ENCODE results near the gene ANKMY2. TPM values are rescaled to one million over a fixed set of nuclear protein-coding genes. Genes with fewer than 3 reads are reported as not detected.

Gene ANKMY2
- total RNA-seq, 2 donors from 2014 or later = 10.0 to 10.2 TPM

DNA sequence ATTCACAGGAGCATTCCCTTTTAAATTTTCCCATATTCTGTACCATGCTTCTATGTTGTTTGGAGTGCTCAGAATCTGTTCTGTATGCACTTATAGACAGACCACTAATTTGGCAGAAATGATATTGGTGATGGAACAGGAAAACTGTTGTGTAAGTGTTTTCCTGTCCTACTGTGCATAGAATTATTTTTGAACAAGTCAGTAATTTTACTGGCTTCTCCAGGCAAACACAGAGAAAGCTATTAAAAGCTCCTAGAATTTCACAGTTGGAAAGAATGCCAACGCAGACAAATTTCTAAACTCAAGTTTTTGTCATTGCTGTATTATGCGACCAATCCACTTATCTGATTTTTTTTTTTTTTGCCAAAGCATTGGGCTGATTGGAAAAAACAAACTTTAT lies 55.7 kb downstream of the ANKMY2 start:
- Mint-ChIP-seq H3K27ac (no peak overlapping the region), H3K4me1 (no peaks in the 10 kb centered on the region), H3K4me3 (no peak overlapping the region), H3K27me3 (no peaks in the 10 kb centered on the region), H3K36me3 (ENCODE audit: low read depth) (no peaks in the 10 kb centered on the region), H3K9me3 (no peaks in the 10 kb centered on the region)
- no peak for ATAC-seq (replicated peaks)

GRCh38 chr7:16587790-16588189 lies 57.8 kb downstream of the ANKMY2 start:
- H3K36me3 Mint-ChIP-seq (ENCODE audit: low read depth) = no peaks in the 10 kb centered on the region
- H3K27ac Mint-ChIP-seq = no peak overlapping the region
- no peaks in the 10 kb centered on the region for H3K4me1 Mint-ChIP-seq

GRCh38 chr7:16587129-16587528 lies 58.4 kb downstream of the ANKMY2 start:
- Mint-ChIP-seq H3K27me3 (peaks cover 5% of the 10 kb centered on the region), H3K27ac (no peak overlapping the region), H3K4me1 (no peaks in the 10 kb centered on the region), H3K4me3 (no peak overlapping the region), H3K9me3 (no peaks in the 10 kb centered on the region), H3K36me3 (ENCODE audit: low read depth) (no peaks in the 10 kb centered on the region)
- no peak for ATAC-seq (replicated peaks)

More at GRCh38 chr7:16587790-16588189, 57.8 kb downstream of the ANKMY2 start:
- no peaks in the 10 kb centered on the region for H3K9me3 Mint-ChIP-seq
- ATAC-seq (replicated peaks) = no peak
- H3K27me3 Mint-ChIP-seq = peaks cover 5% of the 10 kb centered on the region
- no peak overlapping the region for H3K4me3 Mint-ChIP-seq

DNA sequence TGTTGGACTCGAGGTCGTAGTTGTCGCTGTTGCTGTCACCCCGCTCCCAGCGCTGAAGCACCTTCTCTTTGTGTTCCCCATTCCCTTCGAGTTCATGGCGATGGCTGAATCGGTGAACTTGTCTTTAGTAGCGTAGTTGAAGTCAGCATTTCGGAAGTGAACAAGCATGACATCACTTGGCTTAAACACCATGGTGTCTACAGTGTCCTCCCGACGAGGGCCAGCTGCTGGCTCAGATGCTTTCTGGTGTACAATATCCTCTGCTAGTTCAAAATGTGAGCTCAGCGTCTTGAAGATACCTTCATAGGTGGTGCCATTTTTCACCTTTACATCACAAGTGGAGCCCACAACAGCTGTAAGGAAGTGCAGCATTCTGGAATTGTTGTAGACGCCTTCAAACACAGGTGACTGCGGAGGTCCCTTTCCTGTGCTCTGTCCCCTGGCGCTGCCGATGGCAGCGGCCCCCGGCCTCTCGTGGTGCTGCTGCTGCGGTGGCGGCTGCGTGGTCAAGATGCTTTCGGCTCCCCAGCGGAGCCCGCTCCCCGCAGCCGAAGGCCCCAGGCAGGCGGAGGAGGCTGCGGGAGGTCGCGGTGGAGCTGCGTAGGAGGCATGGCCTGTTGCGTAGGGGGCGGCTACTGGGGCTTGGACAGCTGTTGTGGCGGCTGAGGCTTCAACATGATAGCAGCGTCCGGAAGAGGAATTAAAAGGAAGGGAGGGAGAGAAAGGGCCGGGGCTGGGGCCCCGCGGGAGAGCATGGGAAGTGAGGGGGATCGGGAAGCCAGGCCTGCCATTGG lies 59.3 kb downstream of the ANKMY2 start:
- H3K27ac Mint-ChIP-seq = no peak overlapping the region
- no peak overlapping the region for H3K4me3 Mint-ChIP-seq
- ATAC-seq (replicated peaks) = no peak
- H3K4me1 Mint-ChIP-seq = no peaks in the 10 kb centered on the region
- no peaks in the 10 kb centered on the region for H3K9me3 Mint-ChIP-seq
- peaks cover 5% of the 10 kb centered on the region for H3K27me3 Mint-ChIP-seq
- no peaks in the 10 kb centered on the region for H3K36me3 Mint-ChIP-seq (ENCODE audit: low read depth)

GRCh38 chr7:16585540-16585939 lies 60.0 kb downstream of the ANKMY2 start:
- no peak overlapping the region for H3K4me3 Mint-ChIP-seq
- H3K4me1 Mint-ChIP-seq = no peaks in the 10 kb centered on the region
- peaks cover 5% of the 10 kb centered on the region for H3K27me3 Mint-ChIP-seq
- H3K9me3 Mint-ChIP-seq = no peaks in the 10 kb centered on the region
- H3K27ac Mint-ChIP-seq = no peak overlapping the region
- no peak for ATAC-seq (replicated peaks)
- H3K36me3 Mint-ChIP-seq (ENCODE audit: low read depth) = no peaks in the 10 kb centered on the region

GRCh38 chr7:16583834-16584233 lies 61.7 kb downstream of the ANKMY2 start:
- Mint-ChIP-seq H3K4me1 (no peaks in the 10 kb centered on the region), H3K27ac (no peak overlapping the region)

GRCh38 chr7:16581286-16581685 lies 64.3 kb downstream of the ANKMY2 start:
- no peak for ATAC-seq (replicated peaks)
- H3K9me3 Mint-ChIP-seq = no peaks in the 10 kb centered on the region
- no peaks in the 10 kb centered on the region for H3K36me3 Mint-ChIP-seq (ENCODE audit: low read depth)
- H3K27me3 Mint-ChIP-seq = peaks cover 10% of the 10 kb centered on the region
- H3K27ac Mint-ChIP-seq = no peak overlapping the region
- no peaks in the 10 kb centered on the region for H3K4me1 Mint-ChIP-seq
- H3K4me3 Mint-ChIP-seq = no peak overlapping the region

More at GRCh38 chr7:16583834-16584233, 61.7 kb downstream of the ANKMY2 start:
- H3K9me3 Mint-ChIP-seq = no peaks in the 10 kb centered on the region
- ATAC-seq (replicated peaks) = no peak
- no peak overlapping the region for H3K4me3 Mint-ChIP-seq
- H3K36me3 Mint-ChIP-seq (ENCODE audit: low read depth) = no peaks in the 10 kb centered on the region
- peaks cover 7% of the 10 kb centered on the region for H3K27me3 Mint-ChIP-seq

GRCh38 chr7:16579216-16579615 lies 66.3 kb downstream of the ANKMY2 start:
- Mint-ChIP-seq H3K36me3 (ENCODE audit: low read depth) (no peaks in the 10 kb centered on the region), H3K27ac (no peak overlapping the region), H3K4me1 (no peaks in the 10 kb centered on the region), H3K4me3 (no peak overlapping the region), H3K9me3 (no peaks in the 10 kb centered on the region), H3K27me3 (peaks cover 7% of the 10 kb centered on the region)
- ATAC-seq (replicated peaks) = no peak

GRCh38 chr7:16571941-16572340 lies 73.6 kb downstream of the ANKMY2 start:
- H3K4me1 Mint-ChIP-seq = no peaks in the 10 kb centered on the region

GRCh38 chr7:16564909-16565426 lies 80.6 kb downstream of the ANKMY2 start:
- Mint-ChIP-seq H3K9me3 (no peaks in the 10 kb centered on the region), H3K27me3 (peaks cover 8% of the 10 kb centered on the region), H3K36me3 (ENCODE audit: low read depth) (no peaks in the 10 kb centered on the region), H3K4me1 (peaks cover 15% of the 10 kb centered on the region), H3K4me3 (no peak overlapping the region), H3K27ac (peak overlapping the region; percentile 53)
- peak; percentile 43 for ATAC-seq (replicated peaks)

More at GRCh38 chr7:16571941-16572340, 73.6 kb downstream of the ANKMY2 start:
- ATAC-seq (replicated peaks) = no peak
- H3K4me3 Mint-ChIP-seq = no peak overlapping the region
- H3K36me3 Mint-ChIP-seq (ENCODE audit: low read depth) = no peaks in the 10 kb centered on the region
- no peaks in the 10 kb centered on the region for H3K9me3 Mint-ChIP-seq
- no peak overlapping the region for H3K27ac Mint-ChIP-seq
- H3K27me3 Mint-ChIP-seq = peaks cover 6% of the 10 kb centered on the region

DNA sequence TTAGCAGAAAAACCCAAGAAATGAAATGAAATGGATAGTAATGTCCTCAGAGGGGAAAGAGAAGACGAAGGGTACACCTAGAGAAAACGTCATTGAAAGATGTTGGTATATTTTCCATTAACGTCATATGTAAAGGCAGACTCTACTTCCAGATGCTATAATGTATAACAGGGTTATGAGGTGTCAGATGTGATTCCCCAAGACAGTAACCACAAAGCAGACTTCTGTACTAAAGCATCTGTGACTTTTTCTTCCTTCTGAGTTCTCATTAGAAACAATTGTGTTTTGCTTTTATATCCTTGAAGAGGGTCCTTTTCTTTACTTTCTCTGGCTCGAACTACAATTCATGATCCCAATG lies 81.6 kb downstream of the ANKMY2 start:
- Mint-ChIP-seq H3K27me3 (peaks cover 8% of the 10 kb centered on the region), H3K4me3 (no peak overlapping the region), H3K4me1 (peaks cover 15% of the 10 kb centered on the region), H3K9me3 (no peaks in the 10 kb centered on the region), H3K36me3 (ENCODE audit: low read depth) (no peaks in the 10 kb centered on the region), H3K27ac (peak overlapping the region; percentile 53)
- peak; percentile 60 for ATAC-seq (replicated peaks)

GRCh38 chr7:16563281-16564022 lies 82.1 kb downstream of the ANKMY2 start:
- peak overlapping the region; percentile 27 for H3K4me3 Mint-ChIP-seq
- H3K27ac Mint-ChIP-seq = no peak overlapping the region
- H3K4me1 Mint-ChIP-seq = peaks cover 15% of the 10 kb centered on the region
- no peaks in the 10 kb centered on the region for H3K9me3 Mint-ChIP-seq
- H3K36me3 Mint-ChIP-seq (ENCODE audit: low read depth) = no peaks in the 10 kb centered on the region
- peak; percentile 38 for ATAC-seq (replicated peaks)
- H3K27me3 Mint-ChIP-seq = peaks cover 6% of the 10 kb centered on the region

DNA sequence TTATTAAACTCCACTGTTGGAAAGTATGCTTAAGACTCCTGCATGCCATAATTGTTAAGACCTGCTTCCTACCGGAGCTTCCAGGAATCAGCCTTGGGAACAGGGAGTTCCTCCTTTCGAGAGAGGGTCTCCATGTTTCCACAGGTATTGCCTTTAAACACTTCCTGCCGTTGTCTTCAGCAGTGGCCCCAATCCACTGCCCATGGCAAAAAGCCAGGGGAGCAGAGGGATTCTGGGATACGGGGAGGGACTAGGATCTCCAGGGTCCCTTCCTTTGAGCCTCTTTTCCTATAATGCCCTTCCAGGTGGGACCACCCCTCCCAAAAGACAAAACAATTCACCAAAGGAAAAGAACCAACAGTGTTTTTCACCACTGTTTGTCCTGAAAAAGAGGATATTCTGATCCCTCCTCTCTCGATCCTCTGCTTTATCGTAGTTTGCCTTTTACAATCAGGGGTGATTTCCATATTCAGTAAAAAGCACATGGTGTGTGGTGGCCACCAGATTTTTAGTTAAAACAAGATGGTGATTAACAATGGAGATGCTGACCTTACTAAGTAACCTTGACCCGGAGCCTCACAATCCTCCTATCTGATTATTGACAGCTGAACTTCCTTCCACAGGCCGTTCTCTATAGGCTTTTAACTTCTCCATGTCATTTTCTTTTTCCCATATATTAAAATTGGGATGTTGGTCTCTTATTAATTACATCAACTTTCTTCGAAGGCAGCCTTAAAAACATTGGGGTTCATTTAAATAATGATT lies 82.9 kb downstream of the ANKMY2 start:
- Mint-ChIP-seq H3K27ac (no peak overlapping the region), H3K27me3 (peaks cover 4% of the 10 kb centered on the region), H3K9me3 (no peaks in the 10 kb centered on the region), H3K36me3 (ENCODE audit: low read depth) (no peaks in the 10 kb centered on the region), H3K4me3 (peak overlapping the region; percentile 27), H3K4me1 (peaks cover 15% of the 10 kb centered on the region)
- no peak for ATAC-seq (replicated peaks)

DNA sequence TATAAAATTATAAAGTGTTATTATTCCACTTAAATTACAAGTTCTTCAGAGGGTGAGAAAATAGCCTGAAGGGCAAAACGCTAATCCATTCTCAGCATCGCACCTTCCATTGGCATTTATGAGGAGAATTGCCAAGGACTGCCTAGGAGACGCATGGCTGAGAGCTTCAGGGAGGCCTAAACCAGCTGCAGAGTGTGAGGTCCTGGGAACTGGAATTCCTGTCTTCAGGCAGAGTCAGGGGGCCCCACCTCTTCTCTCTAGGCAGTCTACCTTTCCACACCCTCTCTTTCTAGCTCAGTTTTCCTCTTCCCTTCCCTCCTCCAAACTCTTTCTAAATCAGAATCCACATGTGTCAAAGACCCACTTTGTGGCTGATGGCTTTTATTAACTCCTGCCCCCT lies 83.6 kb downstream of the ANKMY2 start:
- Mint-ChIP-seq H3K36me3 (ENCODE audit: low read depth) (no peaks in the 10 kb centered on the region), H3K27ac (no peak overlapping the region), H3K9me3 (no peaks in the 10 kb centered on the region), H3K27me3 (peaks cover 2% of the 10 kb centered on the region), H3K4me1 (peaks cover 15% of the 10 kb centered on the region), H3K4me3 (no peak overlapping the region)
- no peak for ATAC-seq (replicated peaks)
